NB4 (cell line): ENCODE measurements around the gene SLC24A4.

Experiments
- DNase-seq: peaks from one replicate; pipeline ENCODE4 v3.0.0; 2010; ENCODE audit warnings: low read depth
- H3K4me3 ChIP-seq: one replicate; pipeline ENCODE4 v1.5.1; 2011; ENCODE audit warnings: mild to moderate bottlenecking, low read depth, low read length, moderate library complexity
- MAX ChIP-seq: IDR thresholded peaks from 2 replicates; pipeline ENCODE4 v1.6.1; 2011; ENCODE audit warnings: low read depth, low read length
- MYC ChIP-seq: IDR thresholded peaks from 2 replicates; pipeline ENCODE4 v1.6.1; 2011; ENCODE audit warnings: low read depth, low read length
- POLR2A ChIP-seq: IDR thresholded peaks from 2 replicates; pipeline ENCODE4 v1.6.1; 2011; ENCODE audit warnings: mild to moderate bottlenecking; ENCODE audit not compliant: insufficient read length; ENCODE audit errors: extremely low read depth
- TF ChIP-seq, protein P1 (sequence below): IDR thresholded peaks from one replicate; pipeline ENCODE4 v1.5.1; 2012; ENCODE audit warnings: low read depth, low read length

The SLC24A4 gene

GRCh38 chr14:92309968-92310530 lies 12.9 kb upstream of the SLC24A4 start:
- no peak for DNase-seq
- TF ChIP-seq POLR2A (no peak), MYC (no peak)
- TF ChIP-seq, protein P1, sequence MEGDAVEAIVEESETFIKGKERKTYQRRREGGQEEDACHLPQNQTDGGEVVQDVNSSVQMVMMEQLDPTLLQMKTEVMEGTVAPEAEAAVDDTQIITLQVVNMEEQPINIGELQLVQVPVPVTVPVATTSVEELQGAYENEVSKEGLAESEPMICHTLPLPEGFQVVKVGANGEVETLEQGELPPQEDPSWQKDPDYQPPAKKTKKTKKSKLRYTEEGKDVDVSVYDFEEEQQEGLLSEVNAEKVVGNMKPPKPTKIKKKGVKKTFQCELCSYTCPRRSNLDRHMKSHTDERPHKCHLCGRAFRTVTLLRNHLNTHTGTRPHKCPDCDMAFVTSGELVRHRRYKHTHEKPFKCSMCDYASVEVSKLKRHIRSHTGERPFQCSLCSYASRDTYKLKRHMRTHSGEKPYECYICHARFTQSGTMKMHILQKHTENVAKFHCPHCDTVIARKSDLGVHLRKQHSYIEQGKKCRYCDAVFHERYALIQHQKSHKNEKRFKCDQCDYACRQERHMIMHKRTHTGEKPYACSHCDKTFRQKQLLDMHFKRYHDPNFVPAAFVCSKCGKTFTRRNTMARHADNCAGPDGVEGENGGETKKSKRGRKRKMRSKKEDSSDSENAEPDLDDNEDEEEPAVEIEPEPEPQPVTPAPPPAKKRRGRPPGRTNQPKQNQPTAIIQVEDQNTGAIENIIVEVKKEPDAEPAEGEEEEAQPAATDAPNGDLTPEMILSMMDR = no peak
- no peak overlapping the region for H3K4me3 ChIP-seq

GRCh38 chr14:92310776-92311375 lies 12.1 kb upstream of the SLC24A4 start:
- no peak overlapping the region for H3K4me3 ChIP-seq
- DNase-seq = no peak
- TF ChIP-seq POLR2A (no peak), MYC (no peak), MAX (no peak)
- TF ChIP-seq, protein P1 = no peak

DNA sequence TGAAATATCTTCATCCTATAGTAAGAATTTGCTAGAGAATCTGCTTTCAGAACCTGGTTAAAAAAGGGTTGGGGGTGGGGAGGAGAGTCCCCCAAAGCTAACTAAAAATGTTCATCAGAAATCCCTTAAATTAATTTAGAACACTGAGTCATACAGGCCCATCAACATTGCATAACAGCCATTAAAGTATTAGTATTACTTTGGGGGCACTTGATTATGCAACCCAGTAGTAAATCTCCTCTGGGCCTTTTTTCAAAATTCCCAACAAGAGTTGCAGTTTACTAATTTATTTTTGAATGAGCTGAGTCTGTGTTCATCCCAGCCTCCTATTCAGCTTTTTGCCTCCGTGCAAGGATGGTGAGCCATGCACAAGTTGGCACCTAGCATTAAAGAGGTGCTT lies 8.8 kb upstream of the SLC24A4 start:
- no peak for DNase-seq
- H3K4me3 ChIP-seq = no peak overlapping the region
- TF ChIP-seq MYC (no peak), MAX (no peak)

- no peak for TF ChIP-seq MYC
- TF ChIP-seq POLR2A = no peak
- no peak for TF ChIP-seq MAX
- TF ChIP-seq, protein P1 = no peak
- H3K4me3 ChIP-seq = no peak overlapping the region
- DNase-seq = no peak
Measured at GRCh38 chr14:92315050-92315805, 7.7 kb upstream of the SLC24A4 start.

GRCh38 chr14:92316176-92316575 lies 6.8 kb upstream of the SLC24A4 start:
- TF ChIP-seq POLR2A (no peak), MYC (no peak), MAX (no peak)
- TF ChIP-seq, protein P1 = no peak
- H3K4me3 ChIP-seq = no peak overlapping the region
- no peak for DNase-seq

DNA sequence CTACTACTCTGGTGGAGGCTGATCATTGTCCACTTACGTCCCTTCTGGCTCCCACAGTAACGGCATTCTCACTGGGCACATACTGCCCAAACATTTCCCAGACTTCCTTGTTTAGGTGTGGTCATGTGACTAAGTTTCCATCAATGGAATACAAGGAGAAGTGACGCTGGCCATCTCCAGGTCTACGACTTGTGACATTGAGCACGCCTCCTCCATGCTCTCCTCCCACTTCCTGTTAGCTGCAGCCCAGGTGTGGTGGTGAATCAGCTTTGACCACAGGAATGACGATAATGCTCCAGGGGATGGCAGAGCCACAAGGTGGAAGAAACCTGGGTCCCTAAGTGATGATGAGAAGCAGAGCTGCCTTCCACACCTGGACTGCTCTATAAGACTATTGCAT lies 6.0 kb upstream of the SLC24A4 start:
- TF ChIP-seq MYC (no peak), POLR2A (no peak), MAX (no peak)
- TF ChIP-seq, protein P1 = no peak
- H3K4me3 ChIP-seq = no peak overlapping the region
- peak; percentile 14 for DNase-seq
